Ascending aorta (tissue), 2 donors: ENCODE data around the gene CA10. TPM values are rescaled to one million over a fixed set of nuclear protein-coding genes. Genes with fewer than 3 reads are reported as not detected.

Experiments
- DNase-seq, 2 donors: peaks; one replicate each; pipeline ENCODE4 v3.0.0-alpha.2; 2019; ENCODE audit warnings: low spot score in 2 of 2
- H3K27ac ChIP-seq, 2 donors: fragments of 200-600 bp; sonication (generic); one replicate each; pipeline ENCODE4 v1.5.1; 2016 to 2017; ENCODE audit warnings: mild to moderate bottlenecking in 1 of 2
- H3K27me3 ChIP-seq: fragments of 200-600 bp; sonication (generic); one replicate; pipeline ENCODE4 v1.5.1; 2017
- H3K36me3 ChIP-seq, 2 donors: fragments of 200-600 bp; sonication (generic); one replicate each; pipeline ENCODE4 v1.5.1; 2016
- H3K4me1 ChIP-seq, 2 donors: fragments of 200-600 bp; sonication (generic); one replicate each; pipeline ENCODE4 v1.5.1; 2016 to 2017; ENCODE audit warnings: mild to moderate bottlenecking in 1 of 2
- H3K4me3 ChIP-seq, 2 donors: fragments of 200-600 bp; sonication (generic); one replicate each; pipeline ENCODE4 v1.5.1; 2016 to 2017; ENCODE audit warnings: mild to moderate bottlenecking in 1 of 2
- H3K9me3 ChIP-seq, 2 donors: fragments of 200-600 bp; sonication (generic); one replicate each; pipeline ENCODE4 v1.5.1; 2016
- intact Hi-C: fragments of 100-400 bp; cut with DNase I; formaldehyde crosslinking; loops from one replicate; pipeline ENCODE4 v1.15.1; 2023
- total RNA-seq: library from RNA; depleted of rRNA; stranded (reverse); fragments of >200 nt; gene quantifications from one replicate; pipeline ENCODE4 v1.1.0, GENCODE V29; 2016
- TF ChIP-seq, protein P1 (sequence below), 3 experiments: fragments of 200-600 bp in 2 of 3; fragments of 450-650 bp in 1 of 3; sonication (generic) in 2 of 3; IDR thresholded peaks; one replicate each; pipeline ENCODE4 v1.5.1; 2016 to 2019; ENCODE audit warnings: antibody characterized with exemption in 3 of 3, mild to moderate bottlenecking in 1 of 3, moderate library complexity in 1 of 3

Gene CA10
- total RNA-seq, 1 donor from 2014 or later: not detected

DNA sequence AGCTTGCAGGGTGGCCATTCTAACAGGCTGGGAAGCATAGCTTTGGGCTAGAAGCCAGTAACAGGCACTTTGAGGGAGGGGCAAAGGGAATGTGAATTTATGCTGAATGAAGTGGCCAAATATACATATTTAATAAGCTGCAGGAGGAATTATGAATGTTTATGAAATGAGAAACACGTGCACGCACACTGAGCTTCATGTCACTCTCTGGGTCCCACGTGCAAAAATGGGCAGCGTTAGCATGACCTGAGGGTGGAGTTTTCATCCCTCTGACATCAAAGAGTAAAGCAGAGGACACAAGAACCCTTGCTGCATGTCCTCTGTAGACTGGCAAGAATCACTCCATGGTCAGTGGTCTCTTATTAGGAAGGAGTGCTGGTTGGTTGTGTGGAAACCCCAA is 561.2 kb downstream of the CA10 start:
- intact Hi-C loops: no loop called here
- H3K4me3 ChIP-seq: no peak overlapping the region
- no peaks in the 10 kb centered on the region for H3K36me3 ChIP-seq
- H3K27me3 ChIP-seq: no peaks in the 10 kb centered on the region
- no peaks in the 10 kb centered on the region for H3K4me1 ChIP-seq
- DNase-seq: no peak
- TF ChIP-seq, protein P1, sequence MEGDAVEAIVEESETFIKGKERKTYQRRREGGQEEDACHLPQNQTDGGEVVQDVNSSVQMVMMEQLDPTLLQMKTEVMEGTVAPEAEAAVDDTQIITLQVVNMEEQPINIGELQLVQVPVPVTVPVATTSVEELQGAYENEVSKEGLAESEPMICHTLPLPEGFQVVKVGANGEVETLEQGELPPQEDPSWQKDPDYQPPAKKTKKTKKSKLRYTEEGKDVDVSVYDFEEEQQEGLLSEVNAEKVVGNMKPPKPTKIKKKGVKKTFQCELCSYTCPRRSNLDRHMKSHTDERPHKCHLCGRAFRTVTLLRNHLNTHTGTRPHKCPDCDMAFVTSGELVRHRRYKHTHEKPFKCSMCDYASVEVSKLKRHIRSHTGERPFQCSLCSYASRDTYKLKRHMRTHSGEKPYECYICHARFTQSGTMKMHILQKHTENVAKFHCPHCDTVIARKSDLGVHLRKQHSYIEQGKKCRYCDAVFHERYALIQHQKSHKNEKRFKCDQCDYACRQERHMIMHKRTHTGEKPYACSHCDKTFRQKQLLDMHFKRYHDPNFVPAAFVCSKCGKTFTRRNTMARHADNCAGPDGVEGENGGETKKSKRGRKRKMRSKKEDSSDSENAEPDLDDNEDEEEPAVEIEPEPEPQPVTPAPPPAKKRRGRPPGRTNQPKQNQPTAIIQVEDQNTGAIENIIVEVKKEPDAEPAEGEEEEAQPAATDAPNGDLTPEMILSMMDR (IDR thresholded peaks at IDR 0.05): no peak
- H3K27ac ChIP-seq: no peak overlapping the region
- no peaks in the 10 kb centered on the region for H3K9me3 ChIP-seq

DNA sequence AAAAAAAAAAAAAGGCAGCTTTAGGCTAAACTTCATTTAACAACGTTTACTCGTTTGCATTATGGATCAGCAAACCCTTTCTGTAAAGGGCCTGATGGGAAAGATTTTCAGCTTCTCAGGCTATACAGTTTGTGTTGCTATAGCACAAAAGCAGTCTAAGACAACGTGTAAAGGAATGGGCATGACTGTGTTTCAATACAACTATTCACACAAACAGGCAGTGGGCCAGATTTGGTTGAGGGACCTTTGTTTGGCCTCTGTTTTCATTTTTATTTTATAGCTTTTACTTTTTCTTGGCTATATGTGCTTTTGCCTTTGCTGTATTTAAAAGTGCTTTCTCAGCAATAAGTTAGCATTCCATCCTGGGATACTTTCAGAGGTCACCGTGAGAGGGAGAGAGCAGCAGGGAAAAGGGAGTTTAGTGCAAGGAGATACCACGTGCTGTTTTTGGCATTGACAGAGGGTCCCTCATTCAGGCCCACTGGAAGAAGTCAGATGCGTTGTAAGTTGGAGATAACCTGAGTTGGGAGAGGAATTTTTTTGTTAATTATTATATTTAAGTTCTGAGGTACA is 562.6 kb downstream of the CA10 start:
- Histone ChIP-seq H3K4me1 (no peaks in the 10 kb centered on the region), H3K27ac (no peak overlapping the region), H3K36me3 (no peaks in the 10 kb centered on the region), H3K4me3 (no peak overlapping the region), H3K27me3 (no peaks in the 10 kb centered on the region), H3K9me3 (no peaks in the 10 kb centered on the region)
- intact Hi-C loops: no loop called here
- TF ChIP-seq, protein P1 (IDR thresholded peaks at IDR 0.05): no peak
- DNase-seq: no peak

DNA sequence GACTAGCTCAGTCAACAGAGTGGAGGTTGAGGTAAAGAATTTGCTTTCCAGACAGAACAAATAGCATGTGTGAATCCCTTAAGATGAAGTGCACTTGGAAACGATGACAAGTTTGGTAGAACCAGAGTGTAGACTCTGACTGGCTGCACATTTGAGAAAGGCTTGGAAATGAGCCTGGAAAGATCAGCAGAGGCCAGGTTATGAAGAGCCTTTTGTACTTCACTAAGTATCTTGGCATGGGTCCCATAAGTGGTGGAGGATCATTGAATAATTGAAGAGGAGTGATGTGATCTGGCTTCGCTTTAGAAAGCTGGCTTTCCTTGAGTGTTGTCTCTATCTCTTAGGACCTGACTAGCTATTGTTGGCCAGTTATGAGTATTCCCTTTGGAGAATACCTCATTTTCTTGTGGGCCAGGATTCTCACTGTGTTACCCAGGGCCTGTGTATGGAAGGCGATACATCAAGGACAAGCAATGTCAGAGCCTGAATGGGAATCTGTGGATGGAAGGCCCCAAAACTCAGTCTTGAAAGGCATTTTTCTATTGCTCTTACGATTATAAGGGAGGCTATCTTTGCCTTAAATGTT is 568.4 kb downstream of the CA10 start:
- H3K9me3 ChIP-seq: no peaks in the 10 kb centered on the region
- H3K27me3 ChIP-seq: no peaks in the 10 kb centered on the region
- DNase-seq: no peak
- H3K36me3 ChIP-seq: no peaks in the 10 kb centered on the region
- H3K4me1 ChIP-seq: no peaks in the 10 kb centered on the region
- H3K4me3 ChIP-seq: no peak overlapping the region
- TF ChIP-seq, protein P1 (IDR thresholded peaks at IDR 0.05): no peak
- intact Hi-C loops: no loop called here
- H3K27ac ChIP-seq: no peak overlapping the region

DNA sequence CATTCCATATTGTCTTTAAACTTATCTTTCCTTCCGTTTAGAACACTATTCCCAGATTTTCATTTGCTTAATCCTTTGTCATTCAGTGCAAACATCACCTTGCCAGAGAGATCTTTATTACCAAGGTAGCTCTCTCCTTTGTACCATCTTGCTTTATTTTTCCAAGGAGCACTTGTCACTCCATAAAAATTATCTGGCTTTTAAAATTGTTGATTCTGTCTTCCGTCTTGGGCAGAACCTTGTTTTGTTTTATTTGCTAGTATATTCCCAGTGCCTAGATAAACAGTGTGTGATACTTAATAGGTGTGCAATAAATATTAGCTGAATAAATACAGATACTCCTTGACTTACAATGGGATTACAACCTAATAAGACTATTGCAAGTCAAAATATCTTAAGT is 570.5 kb downstream of the CA10 start:
- intact Hi-C loops: no loop called here
- Histone ChIP-seq H3K4me1 (no peaks in the 10 kb centered on the region), H3K27me3 (no peaks in the 10 kb centered on the region), H3K27ac (no peak overlapping the region), H3K9me3 (no peaks in the 10 kb centered on the region), H3K36me3 (no peaks in the 10 kb centered on the region), H3K4me3 (no peak overlapping the region)
- TF ChIP-seq, protein P1 (IDR thresholded peaks at IDR 0.05): no peak
- DNase-seq: no peak

DNA sequence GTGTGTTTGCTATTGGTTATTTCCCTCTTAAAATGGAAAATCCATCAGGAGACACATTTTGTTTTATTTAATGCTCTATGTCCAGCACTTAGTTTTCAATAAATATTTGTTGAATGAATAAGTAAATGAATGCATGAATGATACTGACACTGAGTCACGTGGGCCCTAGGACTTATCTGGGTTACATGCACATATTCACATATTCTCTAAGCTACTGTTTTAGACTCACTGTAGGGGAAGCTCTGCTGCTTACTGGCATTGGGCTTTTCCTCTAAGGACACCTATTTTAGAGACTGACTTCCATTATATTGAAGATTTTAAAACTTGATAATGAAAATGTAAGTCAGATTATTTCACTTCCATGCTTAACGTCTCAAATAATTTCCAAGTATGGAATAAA is 571.0 kb downstream of the CA10 start:
- H3K27me3 ChIP-seq: no peaks in the 10 kb centered on the region
- H3K27ac ChIP-seq: no peak overlapping the region
- intact Hi-C loops: no loop called here
- no peaks in the 10 kb centered on the region for H3K9me3 ChIP-seq
- TF ChIP-seq, protein P1 (IDR thresholded peaks at IDR 0.05): no peak
- DNase-seq: no peak
- H3K4me3 ChIP-seq: no peak overlapping the region
- H3K4me1 ChIP-seq: no peaks in the 10 kb centered on the region
- H3K36me3 ChIP-seq: no peaks in the 10 kb centered on the region
